CD4-positive, alpha-beta memory T cell (primary cell): Measurements from ENCODE around the gene MGP. TPM values are rescaled to one million over a fixed set of nuclear protein-coding genes. Genes with fewer than 3 reads are reported as not detected.

Experiments
- CTCF ChIA-PET: fragments of 350-600 bp; sonication (Branson Sonifier 250); formaldehyde crosslinking; loops from one replicate; lab custom pipeline; 2021; ENCODE audit warnings: inconsistent platforms; ENCODE audit not compliant: partially characterized antibody; lab: Charles Lee
- POLR2A ChIA-PET: fragments of 350-600 bp; sonication (Branson Sonifier 250); formaldehyde crosslinking; loops from one replicate; lab custom pipeline; 2021; ENCODE audit not compliant: partially characterized antibody; lab: Charles Lee
- DNase-seq, 5 donors: peaks; one replicate each; pipeline versions ENCODE4 v3.0.0 to v3.0.0-alpha.2; 2020 to 2022; ENCODE audit warnings: mixed read lengths in 1 of 5
- H3K27ac ChIP-seq: one replicate; pipeline ENCODE4 v1.7.0; 2013; ENCODE audit warnings: low read depth, low read length
- H3K27me3 ChIP-seq: 2 replicates; pipeline ENCODE4 v1.7.0; 2013; ENCODE audit warnings: mild to moderate bottlenecking, low read length, moderate library complexity; ENCODE audit not compliant: insufficient read depth
- H3K36me3 ChIP-seq: 2 replicates; pipeline ENCODE4 v1.7.0; 2013; ENCODE audit warnings: mild to moderate bottlenecking, low read length, moderate library complexity; ENCODE audit not compliant: insufficient read depth
- H3K4me1 ChIP-seq: 2 replicates; pipeline ENCODE4 v1.7.0; 2013; ENCODE audit warnings: mild to moderate bottlenecking, low read length, moderate library complexity; ENCODE audit not compliant: insufficient read depth
- H3K4me3 ChIP-seq, 2 donors: one replicate each; pipeline ENCODE4 v1.7.0; 2013; ENCODE audit warnings: low read length in 2 of 2, mild to moderate bottlenecking in 1 of 2
- H3K9me3 ChIP-seq, 2 donors: one replicate each; pipeline ENCODE4 v1.7.0; 2013; ENCODE audit warnings: low read length in 2 of 2, control low read depth in 1 of 2; ENCODE audit not compliant: control insufficient read depth in 1 of 2
- H3K27ac Mint-ChIP-seq, 7 donors: one replicate each; pipeline ENCODE4 v1.8.0; 2020 to 2021; ENCODE audit warnings: mixed read lengths in 7 of 7, mild to moderate bottlenecking in 6 of 7, inconsistent platforms in 3 of 7, moderate library complexity in 3 of 7
- H3K27me3 Mint-ChIP-seq, 2 donors: one replicate each; pipeline ENCODE4 v1.8.0; 2020 to 2021; ENCODE audit warnings: mixed read lengths in 2 of 2
- H3K36me3 Mint-ChIP-seq, 2 donors: one replicate each; pipeline ENCODE4 v1.8.0; 2020 to 2021; ENCODE audit warnings: mixed read lengths in 2 of 2, inconsistent platforms in 1 of 2, mild to moderate bottlenecking in 1 of 2
- H3K4me1 Mint-ChIP-seq, 4 donors: one replicate each; pipeline ENCODE4 v1.8.0; 2020 to 2021; ENCODE audit warnings: mixed read lengths in 4 of 4, mild to moderate bottlenecking in 1 of 4
- H3K4me3 Mint-ChIP-seq, 8 donors: one replicate each; pipeline ENCODE4 v1.8.0; 2020 to 2021; ENCODE audit warnings: mixed read lengths in 8 of 8, mild to moderate bottlenecking in 7 of 8, moderate library complexity in 6 of 8, inconsistent platforms in 3 of 8
- H3K9me3 Mint-ChIP-seq, 8 donors: one replicate each; pipeline ENCODE4 v1.8.0; 2020 to 2021; ENCODE audit warnings: mixed read lengths in 8 of 8, mild to moderate bottlenecking in 5 of 8, inconsistent platforms in 3 of 8, moderate library complexity in 1 of 8
- intact Hi-C: fragments of 100-400 bp; cut with micrococcal nuclease; formaldehyde crosslinking; loops from one replicate; pipeline ENCODE4 v1.15.1; 2023
- polyA plus RNA-seq, 2 donors: library from polyadenylated mRNA; unstranded; fragments of 300-500 nt; fragmentation: Illumina TruSeq; gene quantifications; one replicate each; pipeline ENCODE4 v1.2.3, GENCODE V29; 2021
- total RNA-seq, 2 experiments: library from RNA; stranded (reverse); gene quantifications; one replicate each; pipeline ENCODE4 v1.2.3, GENCODE V29; 2021

The MGP gene
- total and polyA plus RNA-seq, 4 experiments from 2014 or later: 0.49 TPM; not detected in 3

- Histone ChIP-seq H3K27me3 (no peaks in the 10 kb centered on the region), H3K4me1 (peaks cover 15% of the 10 kb centered on the region), H3K9me3 (no peaks in the 10 kb centered on the region), H3K27ac (no peak overlapping the region), H3K36me3 (peaks cover 52% of the 10 kb centered on the region), H3K4me3 (no peak overlapping the region)
- CTCF ChIA-PET: interaction anchor here (1.3 to 2.0 kb wide), 2 partner anchors 18 to 76 kb away, joined by 3 to 5 read pairs; no protein-coding TSS in a partner anchor
- Mint-ChIP-seq H3K4me1 (peaks cover 11 to 34% (median 16%) of the 10 kb centered on the region in 4 donors), H3K27me3 (no peaks in the 10 kb centered on the region), H3K36me3 (peaks cover 75 to 76% of the 10 kb centered on the region in 2 donors), H3K9me3 (no peaks in the 10 kb centered on the region), H3K27ac (peak overlapping the region in 2 of 7 donors; percentile 9 to 53), H3K4me3 (no peak overlapping the region)
- no peak for DNase-seq
- intact Hi-C loops: no loop called here
- POLR2A ChIA-PET: no interaction called here
Observed at GRCh38 chr12:14919455-14919854, 33.8 kb upstream of the MGP start.

- H3K4me3 Mint-ChIP-seq: no peak overlapping the region
- Histone ChIP-seq H3K27ac (no peak overlapping the region), H3K27me3 (no peaks in the 10 kb centered on the region), H3K9me3 (no peaks in the 10 kb centered on the region), H3K4me3 (no peak overlapping the region), H3K4me1 (peaks cover 4% of the 10 kb centered on the region), H3K36me3 (peaks cover 68% of the 10 kb centered on the region)
- H3K9me3 Mint-ChIP-seq: peaks cover 0 to 2% (median 0%) of the 10 kb centered on the region in 8 donors
- ChIA-PET POLR2A (no interaction called here), CTCF (no interaction called here)
- H3K36me3 Mint-ChIP-seq: peaks cover 88 to 89% of the 10 kb centered on the region in 2 donors
- H3K27me3 Mint-ChIP-seq: no peaks in the 10 kb centered on the region
- intact Hi-C loops: no loop called here
- H3K4me1 Mint-ChIP-seq: peaks cover 5 to 16% (median 8%) of the 10 kb centered on the region in 4 donors
- no peak for DNase-seq
- peak overlapping the region in 1 of 7 donors; percentile 44 for H3K27ac Mint-ChIP-seq
Observed at GRCh38 chr12:14915736-14916135, 30.1 kb upstream of the MGP start.

GRCh38 chr12:14913381-14913781 is 27.7 kb upstream of the MGP start:
- no peak overlapping the region for H3K4me3 ChIP-seq
- H3K27me3 Mint-ChIP-seq: no peaks in the 10 kb centered on the region
- peaks cover 82% of the 10 kb centered on the region in 2 donors for H3K36me3 Mint-ChIP-seq
- DNase-seq: no peak
- intact Hi-C loops: no loop called here
- no peaks in the 10 kb centered on the region for H3K4me1 ChIP-seq
- peaks cover 50% of the 10 kb centered on the region for H3K36me3 ChIP-seq
- H3K27ac ChIP-seq: no peak overlapping the region
- ChIA-PET POLR2A (no interaction called here), CTCF (interaction anchor here (1.8 kb wide), 1 partner anchor 24 kb away, joined by 8 read pairs; the partner anchor contains the start of gene ERP27)
- H3K4me3 Mint-ChIP-seq: no peak overlapping the region
- peaks cover 0 to 7% (median 2%) of the 10 kb centered on the region in 4 donors for H3K4me1 Mint-ChIP-seq
- peaks cover 0 to 2% (median 0%) of the 10 kb centered on the region in 8 donors for H3K9me3 Mint-ChIP-seq
- H3K27ac Mint-ChIP-seq: peak overlapping the region in 2 of 7 donors; percentile 18 to 26
- H3K9me3 ChIP-seq: no peaks in the 10 kb centered on the region
- H3K27me3 ChIP-seq: no peaks in the 10 kb centered on the region

- no peaks in the 10 kb centered on the region for H3K4me1 ChIP-seq
- Mint-ChIP-seq H3K27me3 (no peaks in the 10 kb centered on the region), H3K4me1 (peaks cover 0 to 9% (median 3%) of the 10 kb centered on the region in 4 donors), H3K9me3 (peaks cover 0 to 2% (median 0%) of the 10 kb centered on the region in 8 donors), H3K36me3 (peaks cover 71 to 72% of the 10 kb centered on the region in 2 donors), H3K27ac (peak overlapping the region in 3 of 7 donors; percentile 17 to 79 (median 29)), H3K4me3 (no peak overlapping the region)
- CTCF ChIA-PET: no interaction called here
- no peaks in the 10 kb centered on the region for H3K9me3 ChIP-seq
- no peak overlapping the region for H3K4me3 ChIP-seq
- no peaks in the 10 kb centered on the region for H3K27me3 ChIP-seq
- POLR2A ChIA-PET: no interaction called here
- intact Hi-C loops: no loop called here
- no peak for DNase-seq
- H3K27ac ChIP-seq: no peak overlapping the region
- H3K36me3 ChIP-seq: peaks cover 29% of the 10 kb centered on the region
Observed at GRCh38 chr12:14911131-14911530, 25.5 kb upstream of the MGP start.

GRCh38 chr12:14910090-14910915 is 24.6 kb upstream of the MGP start:
- H3K27me3 ChIP-seq: no peaks in the 10 kb centered on the region
- ChIA-PET CTCF (interaction anchor here (0.9 kb wide), 1 partner anchor 28 kb away, joined by 3 read pairs; the partner anchor contains the start of gene ERP27), POLR2A (no interaction called here)
- peaks cover 0 to 2% (median 0%) of the 10 kb centered on the region in 8 donors for H3K9me3 Mint-ChIP-seq
- peaks cover under 1% of the 10 kb centered on the region for H3K4me1 ChIP-seq
- intact Hi-C loops: no loop called here
- no peak for DNase-seq
- no peak overlapping the region for H3K4me3 ChIP-seq
- peak overlapping the region in 4 of 7 donors; percentile 22 to 78 (median 48) for H3K27ac Mint-ChIP-seq
- no peaks in the 10 kb centered on the region for H3K9me3 ChIP-seq
- H3K27me3 Mint-ChIP-seq: no peaks in the 10 kb centered on the region
- H3K36me3 ChIP-seq: peaks cover 21% of the 10 kb centered on the region
- peaks cover 65 to 66% of the 10 kb centered on the region in 2 donors for H3K36me3 Mint-ChIP-seq
- no peak overlapping the region for H3K4me3 Mint-ChIP-seq
- H3K27ac ChIP-seq: no peak overlapping the region
- H3K4me1 Mint-ChIP-seq: peaks cover 3 to 13% (median 6%) of the 10 kb centered on the region in 4 donors

GRCh38 chr12:14907953-14908352 is 22.3 kb upstream of the MGP start:
- no peaks in the 10 kb centered on the region for H3K27me3 Mint-ChIP-seq
- H3K27ac Mint-ChIP-seq: peak overlapping the region in 2 of 7 donors; percentile 0 to 32
- no peaks in the 10 kb centered on the region for H3K9me3 ChIP-seq
- H3K27me3 ChIP-seq: no peaks in the 10 kb centered on the region
- peaks cover 7 to 16% (median 14%) of the 10 kb centered on the region in 4 donors for H3K4me1 Mint-ChIP-seq
- intact Hi-C loops: no loop called here
- H3K36me3 Mint-ChIP-seq: peaks cover 43 to 47% of the 10 kb centered on the region in 2 donors
- H3K36me3 ChIP-seq: peaks cover under 1% of the 10 kb centered on the region
- peaks cover 6% of the 10 kb centered on the region for H3K4me1 ChIP-seq
- peaks cover 0 to 2% (median 0%) of the 10 kb centered on the region in 8 donors for H3K9me3 Mint-ChIP-seq
- H3K4me3 ChIP-seq: no peak overlapping the region
- POLR2A ChIA-PET: no interaction called here
- no peak overlapping the region for H3K4me3 Mint-ChIP-seq
- DNase-seq: no peak
- CTCF ChIA-PET: no interaction called here
- no peak overlapping the region for H3K27ac ChIP-seq

GRCh38 chr12:14906114-14906513 is 20.5 kb upstream of the MGP start:
- no peak overlapping the region for H3K27ac Mint-ChIP-seq
- peaks cover 12 to 19% (median 17%) of the 10 kb centered on the region in 4 donors for H3K4me1 Mint-ChIP-seq
- no peak for DNase-seq
- H3K36me3 Mint-ChIP-seq: peaks cover 32 to 33% of the 10 kb centered on the region in 2 donors
- ChIA-PET CTCF (interaction anchor here (0.6 kb wide), 1 partner anchor 152 kb away, joined by 3 read pairs; no protein-coding TSS in a partner anchor), POLR2A (no interaction called here)
- no peaks in the 10 kb centered on the region for H3K27me3 Mint-ChIP-seq
- intact Hi-C loops: no loop called here
- peaks cover 0 to 2% (median 0%) of the 10 kb centered on the region in 8 donors for H3K9me3 Mint-ChIP-seq
- Histone ChIP-seq H3K36me3 (no peaks in the 10 kb centered on the region), H3K9me3 (no peaks in the 10 kb centered on the region), H3K4me3 (no peak overlapping the region), H3K27me3 (no peaks in the 10 kb centered on the region), H3K27ac (no peak overlapping the region), H3K4me1 (peaks cover 6% of the 10 kb centered on the region)
- no peak overlapping the region for H3K4me3 Mint-ChIP-seq
